Omental fat pad (tissue), 4 donors: ENCODE data around the gene CPA4. TPM values are rescaled to one million over a fixed set of nuclear protein-coding genes. Genes with fewer than 3 reads are reported as not detected.

ENCODE experiments used
- ATAC-seq: fragments of 150-250 bp; one replicate; pipeline ENCODE4 v1.9.1; 2016; ENCODE audit warnings: mild to moderate bottlenecking, moderate library complexity; ENCODE audit not compliant: low FRiP score
- DNase-seq: peaks from one replicate; pipeline ENCODE4 v3.0.0-alpha.2; 2019; ENCODE audit warnings: low spot score
- total RNA-seq, 4 donors: library from RNA; depleted of rRNA; stranded (reverse); fragments of >200 nt; gene quantifications; one replicate each; pipeline ENCODE4 v1.1.0, GENCODE V29; 2016
- TF ChIP-seq, protein P1 (sequence below), 3 donors: fragments of 450-650 bp; IDR thresholded peaks; one replicate each; pipeline ENCODE4 v1.5.1; 2016 to 2017; ENCODE audit warnings: antibody characterized with exemption in 3 of 3, mild to moderate bottlenecking in 3 of 3, moderate library complexity in 2 of 3

Gene CPA4
- total RNA-seq, 4 donors from 2014 or later, result 3.0 to 9.7 (median 4.1) TPM; not detected in 1

DNA sequence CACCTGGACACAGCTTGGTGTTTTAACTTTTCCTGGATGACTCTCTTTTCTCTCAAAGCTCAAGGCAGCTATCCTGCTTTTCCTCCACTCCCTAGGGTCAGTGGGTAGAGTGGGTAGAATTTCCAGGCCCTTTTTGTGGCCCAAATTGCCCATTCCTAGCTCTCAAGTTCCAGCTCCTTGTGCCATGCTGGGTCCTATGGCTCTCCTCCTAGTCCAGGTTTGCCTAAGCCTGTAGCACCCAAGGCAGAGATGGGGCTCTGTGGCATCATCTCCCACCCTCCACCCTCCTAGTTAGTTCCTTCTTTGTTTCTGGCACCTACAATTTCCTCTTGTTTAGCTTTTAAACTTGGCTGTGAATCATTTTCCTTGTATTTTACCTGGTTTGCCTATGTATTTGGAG is 9.7 kb downstream of the CPA4 start:
- ATAC-seq (no peak), DNase-seq (no peak)
- TF ChIP-seq, protein P1, sequence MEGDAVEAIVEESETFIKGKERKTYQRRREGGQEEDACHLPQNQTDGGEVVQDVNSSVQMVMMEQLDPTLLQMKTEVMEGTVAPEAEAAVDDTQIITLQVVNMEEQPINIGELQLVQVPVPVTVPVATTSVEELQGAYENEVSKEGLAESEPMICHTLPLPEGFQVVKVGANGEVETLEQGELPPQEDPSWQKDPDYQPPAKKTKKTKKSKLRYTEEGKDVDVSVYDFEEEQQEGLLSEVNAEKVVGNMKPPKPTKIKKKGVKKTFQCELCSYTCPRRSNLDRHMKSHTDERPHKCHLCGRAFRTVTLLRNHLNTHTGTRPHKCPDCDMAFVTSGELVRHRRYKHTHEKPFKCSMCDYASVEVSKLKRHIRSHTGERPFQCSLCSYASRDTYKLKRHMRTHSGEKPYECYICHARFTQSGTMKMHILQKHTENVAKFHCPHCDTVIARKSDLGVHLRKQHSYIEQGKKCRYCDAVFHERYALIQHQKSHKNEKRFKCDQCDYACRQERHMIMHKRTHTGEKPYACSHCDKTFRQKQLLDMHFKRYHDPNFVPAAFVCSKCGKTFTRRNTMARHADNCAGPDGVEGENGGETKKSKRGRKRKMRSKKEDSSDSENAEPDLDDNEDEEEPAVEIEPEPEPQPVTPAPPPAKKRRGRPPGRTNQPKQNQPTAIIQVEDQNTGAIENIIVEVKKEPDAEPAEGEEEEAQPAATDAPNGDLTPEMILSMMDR (IDR thresholded peaks at IDR 0.05), result no peak

DNA sequence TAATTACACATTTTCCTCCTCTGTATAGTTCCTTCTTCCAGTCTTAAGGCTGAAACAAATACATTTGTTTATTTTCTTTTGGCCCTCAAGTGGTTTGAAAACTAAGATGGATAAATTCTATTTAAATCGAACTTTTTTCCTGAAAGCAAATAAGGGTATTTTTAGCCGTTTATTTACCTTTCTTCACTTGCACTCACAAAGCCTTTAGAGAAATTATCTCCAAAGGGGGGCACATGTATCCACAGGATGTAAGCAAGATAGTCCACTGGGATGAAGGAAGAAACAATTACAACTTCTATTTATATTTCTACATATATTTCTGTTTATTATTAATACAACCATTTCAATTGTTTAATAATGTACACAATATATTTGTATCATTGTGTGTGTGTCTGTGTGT is 10.2 kb downstream of the CPA4 start:
- ATAC-seq (no peak), DNase-seq (no peak)
- TF ChIP-seq, protein P1 (IDR thresholded peaks at IDR 0.05), result no peak

DNA sequence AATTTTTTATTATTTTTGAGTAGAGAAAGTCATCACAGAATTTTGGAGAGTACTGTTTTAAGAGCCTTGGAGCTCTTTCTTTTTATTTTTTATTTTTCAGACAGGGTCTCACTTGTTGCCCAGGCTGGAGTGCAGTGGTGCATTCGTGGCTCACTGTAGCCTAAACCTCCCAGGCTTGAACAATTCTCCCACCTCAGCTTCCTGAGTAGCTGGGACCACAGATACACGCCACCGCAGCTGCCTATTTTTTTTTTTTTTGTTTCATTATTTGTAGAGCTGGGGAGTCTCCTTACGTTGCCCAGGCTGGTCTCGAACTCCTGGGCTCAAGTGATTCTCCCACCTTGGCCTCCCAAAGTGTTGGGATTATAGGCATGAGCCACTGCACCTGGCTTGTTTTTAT is 10.6 kb downstream of the CPA4 start:
- TF ChIP-seq, protein P1 (IDR thresholded peaks at IDR 0.05), result no peak
- no peak for ATAC-seq
- no peak for DNase-seq

DNA sequence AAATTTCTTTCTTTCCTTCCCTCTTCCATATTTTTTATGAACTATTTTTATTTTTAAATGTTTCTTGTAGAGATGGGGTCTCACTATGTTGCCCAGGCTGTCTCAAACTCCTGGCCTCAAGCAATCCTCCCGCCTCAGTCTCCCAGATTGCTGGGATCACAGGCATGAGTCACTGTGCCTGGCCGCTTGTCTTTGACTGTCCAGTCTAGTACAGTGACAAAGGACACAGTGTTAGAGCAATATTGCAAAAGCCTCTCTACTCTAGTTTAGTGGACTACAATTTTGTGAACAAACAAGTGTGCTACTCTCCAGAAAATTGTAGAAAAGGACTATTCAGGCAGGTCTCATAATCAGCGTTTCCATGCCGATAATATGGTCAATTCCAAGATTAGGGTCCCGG is 11.0 kb downstream of the CPA4 start:
- TF ChIP-seq, protein P1 (IDR thresholded peaks at IDR 0.05), result no peak
- DNase-seq, result no peak
- no peak for ATAC-seq

DNA sequence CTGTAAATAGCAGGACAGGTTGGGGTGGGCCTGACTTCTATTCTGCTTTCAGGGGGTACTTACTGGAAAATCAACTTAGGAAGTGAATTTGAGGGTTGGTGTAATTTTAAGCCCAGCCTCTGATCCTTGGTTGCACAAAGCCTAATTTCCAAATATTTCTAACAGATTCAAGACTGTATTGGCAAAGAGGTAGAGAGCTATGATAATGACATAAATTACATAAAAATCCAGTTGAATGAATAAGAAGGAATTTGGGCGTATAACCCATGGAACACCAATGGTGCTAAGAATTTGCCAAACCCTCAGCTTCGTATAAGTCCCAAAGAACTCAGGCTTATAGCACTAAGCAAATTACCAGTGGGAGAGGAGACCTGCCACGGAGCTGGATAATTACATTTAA is 11.9 kb downstream of the CPA4 start:
- TF ChIP-seq, protein P1 (IDR thresholded peaks at IDR 0.05), result no peak
- ATAC-seq (no peak), DNase-seq (no peak)

DNA sequence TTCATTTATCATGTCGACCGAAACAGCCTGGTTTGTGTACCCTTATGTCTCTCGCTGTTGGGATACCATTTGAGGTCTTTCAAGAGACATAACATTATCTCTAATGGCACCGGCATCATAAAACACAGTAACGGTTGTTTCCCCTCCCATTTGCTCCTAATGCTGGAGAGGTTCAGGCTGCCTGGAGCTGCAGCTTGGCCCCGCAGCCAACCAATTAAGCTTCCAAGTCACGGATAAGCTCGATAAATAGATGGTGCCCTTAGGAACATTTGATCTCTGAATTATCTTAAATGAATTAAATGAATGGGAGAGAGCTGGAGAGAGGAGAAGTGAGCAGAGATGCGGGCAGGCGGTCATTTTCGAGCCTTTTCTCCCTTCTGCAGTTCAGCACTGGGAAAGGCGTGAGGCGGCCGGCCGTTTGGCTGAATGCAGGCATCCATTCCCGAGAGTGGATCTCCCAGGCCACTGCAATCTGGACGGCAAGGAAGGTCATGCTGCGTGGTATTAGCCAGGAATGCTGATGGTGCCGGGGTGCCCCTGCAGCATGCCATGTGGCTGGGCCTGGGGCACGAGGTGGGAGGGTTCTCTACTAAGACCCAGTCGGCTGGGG is 12.6 kb downstream of the CPA4 start:
- TF ChIP-seq, protein P1 (IDR thresholded peaks at IDR 0.05), result no peak
- DNase-seq (no peak), ATAC-seq (peak; percentile 29)

DNA sequence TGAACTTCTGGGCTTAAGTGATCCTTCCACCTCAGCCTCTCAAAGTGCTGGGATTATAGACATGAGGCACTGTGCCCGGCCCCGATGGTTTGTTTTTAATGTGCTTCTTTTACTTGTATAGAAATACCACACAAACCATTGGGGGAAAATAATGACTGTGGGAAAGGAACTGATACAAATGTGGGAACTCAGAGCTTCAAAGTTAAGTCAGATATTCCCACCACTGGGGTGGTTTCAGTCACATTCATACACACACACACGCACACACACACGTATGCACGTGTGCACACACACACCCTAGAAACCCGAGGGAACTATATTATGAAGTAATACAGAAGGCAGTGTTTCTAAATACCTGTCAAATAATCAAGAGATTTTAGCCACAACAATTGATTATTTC is 17.0 kb downstream of the CPA4 start:
- DNase-seq (no peak), ATAC-seq (no peak)
- TF ChIP-seq, protein P1 (IDR thresholded peaks at IDR 0.05), result no peak
